CD4-positive, alpha-beta T cell treated with Interleukin-2 at 100 ng/mL for 4 hours (primary cell): ENCODE measurements around the gene UGT2B15.
"Not testable (repeated sequence)": the region's sequence is repeated elsewhere in the genome, so short reads cannot be mapped to it uniquely, and the experiment has no call there.

Experiments
- DNase-seq: peaks from one replicate; pipeline ENCODE4 v3.0.0-alpha.2; 2020; ENCODE audit warnings: low spot score

UGT2B15 gene

DNA sequence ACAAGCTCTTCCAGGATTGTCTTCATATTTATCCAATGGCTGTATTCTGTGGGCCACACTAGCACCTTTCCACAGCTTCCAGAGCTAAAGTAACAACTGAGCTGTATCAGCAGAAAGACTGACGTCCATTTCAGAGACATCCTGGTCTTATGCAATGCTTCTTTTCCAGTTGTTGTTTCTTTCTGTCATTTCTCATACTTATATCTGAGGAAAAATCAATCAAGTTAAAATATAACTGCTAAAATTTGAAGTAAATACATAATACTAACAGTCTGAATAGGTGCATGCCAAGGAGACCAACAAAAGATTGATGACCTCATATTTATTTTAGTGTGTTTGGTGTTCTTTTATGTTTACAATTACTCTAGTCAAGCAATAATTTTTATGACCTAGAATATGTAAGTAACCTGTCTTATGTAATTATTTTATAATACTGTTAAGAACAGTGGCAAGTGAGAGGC is at the start of gene UGT2B15:
TSS of gene UGT2B15 (minus strand) at position 174 of the 461 bp plus-strand sequence. CDS start at position 140, 34 bp downstream.
- not testable (repeated sequence) for DNase-seq

GRCh38 chr4:68719075-68719473 is 48.6 kb upstream of the UGT2B15 start:
- DNase-seq: no peak

- DNase-seq: no peak
These were observed 48.1 kb upstream of the UGT2B15 start for GRCh38 chr4:68718447-68719074.

DNA sequence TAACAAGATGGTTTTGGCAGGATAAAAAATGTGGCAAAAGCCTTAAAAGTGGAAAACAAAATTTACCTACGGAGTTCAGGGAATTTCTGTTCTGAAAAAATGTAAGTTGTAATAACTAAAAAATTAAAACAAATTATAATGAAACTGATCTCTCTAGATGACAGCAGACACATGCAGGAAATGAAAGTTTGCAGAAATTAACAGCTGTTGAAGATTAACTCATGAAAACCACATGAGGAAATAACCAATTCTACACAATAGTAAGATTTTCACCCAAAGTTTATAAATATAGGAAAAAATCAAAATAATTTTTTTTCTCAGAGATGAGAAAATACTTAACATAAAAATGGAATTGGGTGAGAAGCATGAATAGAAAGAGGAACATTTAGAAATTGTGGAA is 47.5 kb upstream of the UGT2B15 start:
- no peak for DNase-seq

GRCh38 chr4:68714400-68714799 is 43.9 kb upstream of the UGT2B15 start:
- no peak for DNase-seq

GRCh38 chr4:68712207-68712606 is 41.8 kb upstream of the UGT2B15 start:
- DNase-seq: no peak

GRCh38 chr4:68708566-68708965 is 38.1 kb upstream of the UGT2B15 start:
- no peak for DNase-seq

- DNase-seq: not testable (repeated sequence)
These were observed 32.7 kb upstream of the UGT2B15 start for GRCh38 chr4:68703168-68703567.

DNA sequence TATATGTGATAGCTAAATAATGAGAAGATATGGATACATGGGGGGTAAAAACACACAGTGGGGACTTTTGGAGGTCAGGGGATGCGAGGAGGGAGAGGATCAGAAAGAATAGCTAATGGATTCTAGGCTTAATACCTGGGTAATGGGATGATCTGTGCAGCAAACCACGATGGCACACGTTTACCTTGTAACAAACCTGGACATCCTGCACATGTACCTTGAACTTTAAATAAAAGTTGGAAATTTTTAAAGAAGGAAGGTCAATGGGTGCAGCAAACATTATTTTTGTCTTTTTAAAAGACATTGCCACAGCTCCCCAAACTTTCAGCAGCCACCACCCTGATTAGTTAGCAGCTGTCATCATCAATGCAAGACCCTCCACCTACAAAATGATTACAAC is 29.7 kb upstream of the UGT2B15 start:
- DNase-seq: no peak

GRCh38 chr4:68693325-68694075 is 23.0 kb upstream of the UGT2B15 start:
- no peak for DNase-seq

- DNase-seq: no peak
These were observed 20.7 kb upstream of the UGT2B15 start for GRCh38 chr4:68691186-68691585.

DNA sequence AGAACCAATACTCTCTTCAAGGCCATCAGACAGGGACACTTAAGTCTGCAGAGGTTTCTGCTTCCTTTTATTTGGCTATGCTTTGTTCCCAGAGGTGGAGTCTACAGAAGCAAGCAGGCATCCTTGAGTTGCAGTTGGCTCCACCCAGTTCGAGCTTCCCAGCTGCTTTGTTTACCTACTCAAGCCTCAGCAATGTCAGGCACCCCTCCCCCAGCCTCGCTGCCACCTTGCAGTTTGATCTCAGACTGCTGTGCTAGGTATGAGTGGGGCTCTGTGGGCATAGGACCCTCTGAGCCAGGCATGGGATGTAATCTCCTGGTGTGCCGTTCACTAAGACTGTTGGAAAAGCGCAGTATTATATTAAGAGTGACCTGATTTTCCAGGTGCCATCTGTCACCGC is 12.6 kb upstream of the UGT2B15 start:
- no peak for DNase-seq

GRCh38 chr4:68681298-68681697 is 10.8 kb upstream of the UGT2B15 start:
- not testable (repeated sequence) for DNase-seq

DNA sequence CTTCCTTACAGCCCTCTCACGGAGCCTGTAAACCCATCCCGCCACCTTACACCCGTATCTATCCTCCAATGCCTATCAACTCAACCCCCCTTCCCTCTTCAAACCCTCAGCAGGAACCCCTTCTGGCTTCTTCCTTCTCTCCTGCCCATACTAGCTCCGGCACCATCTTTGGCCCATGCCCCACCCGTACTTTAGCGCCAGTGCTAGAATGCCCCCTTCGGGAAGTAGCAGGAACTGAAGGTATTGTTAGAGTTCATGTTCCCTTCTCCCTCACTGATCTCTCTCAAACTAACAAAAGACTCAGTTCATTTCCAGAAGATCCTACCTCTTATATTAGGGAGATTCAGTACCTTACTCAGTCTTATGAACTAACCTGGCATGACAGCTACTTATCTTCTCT is 2.7 kb upstream of the UGT2B15 start:
- DNase-seq: no peak

DNA sequence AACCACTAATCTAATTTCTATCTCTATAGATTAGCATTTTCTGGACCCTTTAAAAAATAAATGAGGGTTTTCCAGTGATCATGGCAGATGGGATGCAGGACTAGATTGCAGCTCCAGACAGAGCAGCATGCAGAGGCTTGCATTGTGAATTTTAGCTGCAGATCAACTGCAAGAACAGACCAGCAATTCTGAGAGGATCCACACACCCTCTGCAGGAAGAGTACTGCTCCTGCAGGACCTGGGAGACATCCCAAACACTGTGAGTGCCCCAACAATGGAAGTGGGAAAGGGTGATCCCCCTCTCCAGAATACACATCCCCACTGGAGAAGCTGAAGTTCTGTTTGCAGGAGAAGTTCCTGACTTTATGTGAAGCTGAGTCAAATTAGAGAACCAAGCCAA is 765 bp upstream of the UGT2B15 start:
- not testable (repeated sequence) for DNase-seq

GRCh38 chr4:68668537-68669163 is 1.8 kb downstream of the UGT2B15 start:
- not testable (repeated sequence) for DNase-seq

DNA sequence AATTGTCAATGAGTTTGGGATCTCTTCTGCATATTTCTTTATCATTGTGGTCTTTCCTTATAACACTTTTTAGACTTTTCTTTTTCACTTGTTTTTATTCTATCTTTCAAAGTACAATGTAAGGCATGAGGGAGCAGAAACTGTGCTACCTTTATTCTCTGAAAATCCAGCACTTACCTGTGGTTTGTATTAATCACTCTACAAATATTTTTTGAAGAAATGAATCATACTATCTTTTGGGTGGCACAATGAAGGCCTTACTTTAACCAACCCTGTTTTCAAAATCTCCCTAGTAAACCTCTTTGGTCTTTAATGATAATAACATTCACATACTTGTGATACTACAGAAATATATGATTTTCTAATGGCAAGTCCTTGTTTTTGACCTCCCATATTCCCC is 2.9 kb downstream of the UGT2B15 start:
- DNase-seq: not testable (repeated sequence)

DNA sequence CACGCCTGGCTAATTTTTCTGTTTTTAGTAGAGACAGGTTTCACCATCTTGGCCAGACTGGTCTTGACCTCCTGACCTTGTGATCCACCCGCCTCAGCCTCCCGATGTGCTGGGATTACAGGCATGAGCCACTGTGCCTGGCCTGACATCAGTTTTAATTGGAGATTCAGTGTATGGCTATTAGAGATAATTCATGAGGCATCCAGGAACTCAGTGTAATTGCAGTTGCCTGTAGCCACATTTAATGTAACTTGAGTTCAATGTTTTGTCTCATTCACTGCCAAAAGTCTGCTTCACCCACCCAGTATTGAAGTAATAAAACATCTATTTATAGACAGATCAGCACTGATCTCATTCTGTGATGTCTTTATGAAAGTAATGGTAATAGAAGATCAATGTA is 5.7 kb downstream of the UGT2B15 start:
- DNase-seq: not testable (repeated sequence)

DNA sequence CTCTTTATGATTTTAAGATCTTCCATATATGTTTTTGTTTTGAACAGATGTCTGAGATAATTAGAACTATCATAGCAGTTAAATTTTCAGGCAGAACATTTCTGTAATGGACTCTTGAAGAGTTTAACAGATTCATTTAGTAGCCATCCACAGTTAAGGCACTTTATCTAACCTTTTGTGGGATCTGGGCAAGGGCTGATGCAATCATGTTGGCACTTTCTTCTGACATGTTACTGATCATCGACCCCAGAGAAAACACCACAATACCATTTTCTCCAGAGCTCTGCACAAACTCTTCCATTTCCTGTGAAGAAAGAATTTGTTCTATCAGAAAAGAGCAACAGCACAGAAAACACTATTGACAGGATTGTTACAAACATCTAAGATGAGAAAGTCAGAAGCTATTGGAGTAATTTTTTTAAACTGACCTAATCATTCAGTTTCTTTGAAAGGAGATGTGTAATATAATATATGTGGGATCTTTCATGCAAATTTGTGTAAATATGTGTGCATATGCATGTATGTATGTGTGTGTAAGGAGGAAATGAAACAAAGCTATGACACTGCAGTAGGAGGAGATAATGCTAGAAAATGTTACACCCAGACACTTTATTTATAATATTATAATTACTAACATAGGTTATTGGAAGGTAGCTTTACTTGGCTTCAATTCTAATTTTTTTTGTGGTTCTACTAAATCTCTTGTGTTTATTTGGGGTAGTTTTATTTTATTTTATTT is 7.4 kb downstream of the UGT2B15 start:
- DNase-seq: not testable (repeated sequence)

DNA sequence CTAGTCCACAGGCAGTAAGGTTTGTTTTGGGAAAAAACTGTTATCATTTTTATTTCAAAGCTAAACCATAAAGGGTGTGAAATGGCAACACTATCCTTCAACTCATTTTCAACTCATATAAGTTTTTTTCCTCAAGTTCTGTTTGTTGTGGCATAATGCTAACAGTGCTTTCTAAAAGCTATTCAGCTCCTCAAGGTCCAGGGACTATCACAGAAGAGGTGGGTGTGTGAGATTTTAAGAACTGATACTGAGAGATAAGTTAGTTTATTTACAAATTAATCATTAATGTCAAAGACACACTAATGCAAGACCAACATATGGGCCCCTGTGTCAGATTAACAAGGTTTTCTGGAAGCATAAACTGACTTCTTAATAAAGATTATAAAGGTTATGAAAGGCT is 11.8 kb downstream of the UGT2B15 start:
- DNase-seq: no peak

DNA sequence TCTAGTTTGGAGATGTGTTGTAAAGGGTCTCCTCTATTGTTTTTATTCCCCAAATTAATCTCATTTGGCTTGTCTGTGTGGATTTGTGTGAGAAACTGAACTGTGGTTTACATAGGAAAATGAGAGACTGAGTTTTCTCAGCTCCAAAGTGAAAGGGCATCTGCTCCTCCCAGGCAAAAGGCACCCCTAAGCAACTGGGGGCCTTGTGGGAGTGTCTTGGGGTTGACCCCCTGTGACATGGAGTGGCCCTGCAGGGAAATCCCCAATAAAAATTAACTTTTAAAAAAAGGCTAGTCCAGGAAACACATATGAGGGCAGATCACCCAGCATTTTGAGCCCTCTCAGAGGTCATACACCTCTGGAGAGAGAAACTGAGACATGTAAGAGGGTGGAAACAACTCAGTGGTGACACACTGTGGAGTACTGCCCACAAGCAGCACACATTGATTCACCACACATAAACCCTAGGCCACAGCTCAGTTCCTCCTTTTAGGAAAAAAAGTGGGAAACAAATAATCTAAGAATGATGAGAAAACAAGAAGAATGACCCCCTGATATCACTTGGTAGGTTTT is 13.3 kb downstream of the UGT2B15 start:
- DNase-seq: not testable (repeated sequence)

DNA sequence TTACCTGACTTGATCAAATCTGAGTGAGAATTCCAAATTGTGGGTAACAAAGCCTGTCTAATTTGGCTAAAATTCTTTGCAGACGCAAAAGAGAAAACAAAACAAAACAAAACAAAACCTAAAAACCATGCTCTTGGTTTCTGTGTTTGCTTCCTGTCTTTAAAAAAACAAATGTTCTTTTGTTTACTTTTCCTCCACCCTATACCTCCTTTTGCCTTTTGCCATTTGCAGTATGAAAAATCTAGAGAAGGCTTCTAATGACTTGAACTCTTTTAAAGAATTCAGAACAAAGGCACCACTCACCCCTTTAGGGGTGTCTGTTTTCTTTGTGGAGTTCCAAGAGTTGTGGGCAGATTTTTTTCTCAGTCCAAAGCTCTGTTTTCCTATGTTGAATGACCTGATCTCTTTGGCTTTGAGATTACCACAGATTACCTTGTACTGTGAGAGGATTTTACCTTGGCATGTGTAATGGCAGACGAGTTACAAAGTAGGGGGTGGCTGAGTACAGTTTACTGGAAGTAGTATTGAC is 13.9 kb downstream of the UGT2B15 start:
- not testable (repeated sequence) for DNase-seq
